GM18499 (cell line): Measurements from ENCODE around the gene ELK3.
"Not testable (repeated sequence)": the region's sequence is repeated elsewhere in the genome, so short reads cannot be mapped to it uniquely, and the experiment has no call there.

Experiments used
- ATAC-seq: cut with Tn5 transposase; IDR thresholded peaks from one replicate; pipeline ENCODE4 v1.9.1; 2021; ENCODE audit warnings: moderate number of reproducible peaks; ENCODE audit not compliant: insufficient read depth, unreplicated experiment

The ELK3 gene

DNA sequence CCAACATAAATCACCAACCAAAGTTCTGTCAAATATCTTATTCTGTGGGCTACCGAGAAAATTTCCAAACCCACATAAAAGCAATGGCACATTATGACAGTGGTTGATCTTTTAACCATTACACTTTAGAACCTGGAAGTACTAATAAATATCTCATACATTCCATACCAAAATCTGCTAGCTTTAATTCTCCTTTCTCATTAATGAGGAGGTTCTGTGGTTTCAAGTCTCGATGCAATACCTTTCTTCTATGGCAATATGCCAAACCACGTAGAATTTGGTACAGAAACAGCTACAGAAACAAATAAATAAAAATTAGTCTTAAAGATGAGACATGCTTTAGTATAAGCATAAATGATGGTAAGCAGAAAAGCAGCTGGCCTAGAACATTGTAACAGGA is 100.7 kb downstream of the ELK3 start:
- ATAC-seq: no peak

DNA sequence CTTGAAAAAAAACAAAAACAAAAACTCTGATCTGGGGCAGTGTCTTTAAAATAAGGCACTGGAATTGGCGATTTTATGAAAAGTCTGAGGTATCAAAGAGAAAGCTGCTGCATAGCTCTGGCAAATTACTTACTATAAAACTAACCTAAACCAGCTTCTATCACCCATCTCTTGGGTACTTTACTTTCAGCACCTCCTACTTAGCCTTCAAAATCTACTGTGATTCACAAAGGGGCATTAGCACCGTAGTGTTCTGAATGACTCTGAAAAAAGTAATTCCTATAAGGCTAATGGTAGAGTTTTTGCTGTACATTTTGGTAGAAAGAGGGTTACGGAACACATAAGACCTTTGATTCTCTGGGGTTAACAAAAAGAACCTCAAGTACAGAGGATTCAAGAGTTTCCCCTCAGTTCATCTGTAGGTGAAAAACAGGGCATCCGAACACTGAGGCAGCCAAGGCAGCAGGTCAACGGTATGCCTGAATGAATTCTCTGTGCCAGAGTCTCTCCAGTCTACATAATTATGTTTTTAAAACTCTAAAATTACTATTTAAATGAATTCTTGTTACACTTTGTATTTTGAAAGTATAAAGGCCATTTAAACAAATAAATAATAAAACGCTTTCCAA is 101.5 kb downstream of the ELK3 start:
- ATAC-seq: no peak

DNA sequence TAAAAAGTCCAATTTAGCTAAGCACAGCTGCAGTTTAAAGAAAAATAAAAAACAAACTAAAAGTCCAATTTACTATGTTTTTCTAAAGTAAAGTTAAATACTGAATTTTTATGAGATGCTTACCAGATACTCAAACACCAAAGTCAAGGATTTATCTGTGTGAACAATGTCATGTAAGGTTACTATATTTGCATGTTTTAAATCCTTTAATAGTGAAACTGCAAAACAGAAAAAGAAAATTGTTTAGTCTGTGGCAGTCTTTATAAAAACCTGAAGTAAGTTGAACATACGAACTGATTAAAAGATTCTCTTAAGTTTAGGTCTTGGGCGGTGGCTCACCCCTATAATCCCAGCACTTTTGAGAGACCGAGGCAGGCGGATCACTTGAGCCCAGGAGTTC is 103.3 kb downstream of the ELK3 start:
- ATAC-seq: no peak

DNA sequence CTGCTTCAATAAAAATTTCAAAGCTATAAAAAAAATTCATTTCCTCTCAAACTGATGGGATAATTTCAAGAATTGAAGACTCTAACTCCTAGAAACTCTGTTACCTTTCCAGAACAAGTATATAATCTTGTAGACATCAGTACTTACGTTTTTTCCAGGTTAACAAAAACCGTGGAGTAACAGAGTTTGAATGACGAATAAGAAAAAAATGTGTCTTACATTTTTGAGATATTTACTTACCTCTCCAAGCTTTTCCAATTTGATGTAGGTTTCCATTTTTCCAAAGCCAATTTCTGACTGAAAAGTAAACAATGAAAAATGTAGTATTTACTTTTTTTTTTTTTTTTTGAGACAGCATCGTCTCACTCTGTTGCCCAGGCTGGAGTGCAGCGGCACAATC is 105.9 kb downstream of the ELK3 start:
- no peak for ATAC-seq

DNA sequence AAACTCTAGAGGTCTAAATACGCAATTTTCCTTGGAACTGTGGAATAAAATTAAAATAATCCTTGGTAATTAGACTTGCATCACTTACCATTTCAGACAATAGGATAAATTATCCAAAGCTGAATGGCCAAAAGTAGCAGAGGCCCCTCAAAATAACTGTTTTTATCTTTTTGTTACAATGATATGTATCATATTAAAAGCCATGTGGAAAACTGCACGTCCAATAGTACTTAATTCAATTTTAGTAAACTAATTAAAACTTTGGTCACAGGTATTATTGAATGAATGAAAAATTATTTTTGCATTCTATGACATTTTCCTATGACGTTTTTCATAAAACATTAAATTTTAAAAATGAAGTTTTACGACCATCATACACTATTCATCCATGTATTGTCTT is 107.6 kb downstream of the ELK3 start:
- ATAC-seq: no peak

DNA sequence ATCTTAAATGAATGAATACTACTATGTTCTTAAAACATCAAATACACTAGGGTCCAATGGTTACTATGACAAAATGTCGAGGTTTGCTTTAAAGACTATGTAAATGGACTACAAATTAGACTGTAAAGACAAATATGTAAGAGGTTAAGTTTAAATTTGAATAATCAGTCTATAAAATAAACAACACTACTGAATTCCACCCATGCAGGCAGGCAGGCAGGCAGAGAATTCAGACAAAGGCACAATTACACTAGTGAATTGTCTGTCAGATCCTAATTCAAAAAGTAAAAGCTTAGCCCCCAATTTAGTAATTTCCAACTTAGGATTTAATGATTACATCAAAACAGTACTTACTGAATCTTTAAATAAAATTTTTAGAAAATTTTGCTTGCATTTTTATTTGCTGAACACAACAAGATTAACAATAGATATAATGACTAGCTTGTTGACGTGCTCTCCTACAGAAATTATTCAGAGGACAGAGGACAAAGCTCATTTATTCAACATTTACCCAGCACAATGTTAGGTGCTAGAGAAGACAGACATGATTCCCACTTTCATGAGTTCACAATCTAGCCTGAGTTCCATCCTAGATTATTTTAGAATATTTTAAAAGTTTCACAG is 108.6 kb downstream of the ELK3 start:
- no peak for ATAC-seq

DNA sequence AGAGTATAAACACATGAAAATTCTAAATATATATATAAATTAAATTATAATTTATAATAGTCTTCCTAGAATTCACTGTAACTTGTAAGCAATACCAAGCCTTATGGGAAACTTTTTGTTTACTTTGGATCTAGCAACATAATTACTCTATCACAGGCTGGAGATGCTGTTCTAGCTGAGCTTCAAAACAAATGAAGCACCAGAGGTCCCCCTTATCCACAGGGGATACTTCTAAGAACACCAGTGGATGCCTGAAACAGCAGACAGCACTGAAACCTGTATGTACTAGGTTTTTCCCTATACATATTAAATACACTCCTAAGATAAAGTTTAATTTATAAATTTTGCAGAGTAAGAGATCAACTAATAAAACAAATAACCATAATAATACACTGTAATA is 109.5 kb downstream of the ELK3 start:
- no peak for ATAC-seq

DNA sequence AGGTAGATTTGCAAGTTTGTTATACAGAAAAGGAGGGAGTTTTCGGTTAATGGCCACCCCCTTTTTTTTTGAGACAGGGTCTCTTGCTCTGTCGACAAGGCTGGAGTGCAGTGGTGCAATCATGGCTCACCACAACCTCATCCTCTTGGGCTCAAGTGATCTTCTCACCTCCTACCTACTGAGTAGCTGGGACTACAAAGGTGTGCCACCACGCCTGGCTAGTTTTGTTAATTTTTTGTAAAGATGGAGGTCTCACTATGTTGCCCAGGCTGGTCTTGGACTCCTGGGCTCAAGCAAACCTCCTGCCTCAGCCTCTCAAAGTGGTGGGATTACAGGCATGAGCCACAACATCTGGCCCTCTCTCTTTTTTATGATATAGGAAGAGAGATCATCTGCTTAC is 111.5 kb downstream of the ELK3 start:
- ATAC-seq: no peak

DNA sequence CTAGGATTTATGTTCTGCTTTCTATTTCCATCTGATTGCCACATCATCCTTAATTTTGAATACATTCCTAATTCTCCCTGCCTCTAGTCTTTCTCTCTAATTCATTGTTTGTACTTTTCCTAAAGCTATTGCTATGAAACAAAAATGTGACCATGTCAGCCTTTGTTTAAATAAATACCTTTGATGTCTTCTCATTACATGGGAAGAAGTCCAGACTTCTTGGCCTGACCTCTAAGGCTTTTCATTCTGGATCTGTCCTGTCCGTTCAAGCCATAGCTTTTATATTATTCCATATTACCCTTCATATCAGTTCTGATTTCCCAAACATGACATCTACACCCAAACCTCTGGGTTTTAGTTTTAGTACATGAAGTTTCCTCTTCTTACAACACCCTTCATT is 114.7 kb downstream of the ELK3 start:
- ATAC-seq: no peak

DNA sequence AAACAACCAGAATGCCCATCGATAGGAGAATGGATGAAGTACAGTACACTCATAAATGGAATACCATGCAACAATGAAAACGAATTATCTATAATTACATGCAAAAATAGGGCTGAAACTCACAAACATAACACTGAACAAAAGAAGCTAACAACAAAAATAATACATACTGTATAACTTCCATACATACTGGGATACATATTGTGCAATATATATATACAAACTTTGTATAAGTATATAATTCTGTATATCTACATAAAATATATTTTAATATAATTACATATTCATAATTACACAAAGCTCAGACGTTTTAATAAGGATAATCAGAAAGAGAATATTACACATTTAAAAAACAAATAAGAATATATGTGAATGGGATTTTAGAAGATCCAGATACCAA is 115.9 kb downstream of the ELK3 start:
- ATAC-seq: no peak

DNA sequence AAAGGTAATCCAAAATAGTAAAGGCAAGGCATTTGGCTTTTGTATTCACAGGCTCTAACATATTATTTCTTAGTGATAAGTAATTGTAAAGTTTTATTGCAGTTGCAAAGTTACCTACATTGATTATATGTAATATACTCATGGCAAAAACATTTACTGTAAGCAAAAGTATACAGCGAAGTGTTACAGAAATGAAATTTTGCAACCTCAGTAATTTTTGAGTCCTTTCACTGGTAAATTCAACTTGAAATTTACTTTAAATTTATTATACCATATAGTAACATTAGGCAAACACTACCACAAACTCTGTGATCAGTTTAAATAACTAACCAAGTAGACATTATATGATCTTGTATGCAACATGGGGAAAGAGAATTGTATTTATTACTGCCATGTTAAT is 117.0 kb downstream of the ELK3 start:
- no peak for ATAC-seq

DNA sequence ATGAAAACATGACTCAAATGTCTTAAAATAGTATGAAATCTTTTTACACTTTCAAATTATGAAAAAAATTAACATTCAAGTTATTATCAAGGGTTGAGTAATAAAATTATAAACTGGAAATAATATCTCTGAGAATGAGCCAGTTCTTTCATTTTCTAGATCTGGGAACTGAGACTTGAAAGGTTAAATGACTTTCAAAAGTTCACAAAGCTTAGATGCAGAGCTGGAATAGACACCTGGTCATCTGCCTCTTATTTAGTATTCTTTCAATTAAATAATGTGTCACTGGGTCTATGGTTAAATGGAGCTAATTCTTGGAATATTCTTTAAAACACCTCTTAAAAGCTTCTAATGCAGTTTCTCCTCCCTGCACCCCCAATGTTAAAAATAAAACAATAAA is 119.4 kb downstream of the ELK3 start:
- ATAC-seq: no peak

DNA sequence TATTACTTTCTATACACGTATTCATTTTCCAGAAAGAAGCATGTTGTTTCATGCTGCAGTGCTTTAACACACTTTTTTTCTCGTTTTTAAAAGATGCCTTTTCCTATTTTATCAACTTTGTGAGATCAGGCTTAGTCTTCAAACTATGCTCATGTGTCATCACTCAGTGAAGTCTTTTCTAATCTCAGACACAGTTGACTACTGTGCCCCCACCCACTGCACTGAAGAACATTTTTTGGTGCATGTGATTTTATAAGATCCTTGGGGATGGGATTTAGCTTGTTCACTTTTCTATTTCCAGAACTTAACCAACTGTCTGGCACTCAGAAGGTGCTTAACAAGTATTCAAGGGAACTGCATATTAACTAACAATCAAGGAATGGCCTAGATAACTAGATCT is 120.5 kb downstream of the ELK3 start:
- ATAC-seq: no peak

DNA sequence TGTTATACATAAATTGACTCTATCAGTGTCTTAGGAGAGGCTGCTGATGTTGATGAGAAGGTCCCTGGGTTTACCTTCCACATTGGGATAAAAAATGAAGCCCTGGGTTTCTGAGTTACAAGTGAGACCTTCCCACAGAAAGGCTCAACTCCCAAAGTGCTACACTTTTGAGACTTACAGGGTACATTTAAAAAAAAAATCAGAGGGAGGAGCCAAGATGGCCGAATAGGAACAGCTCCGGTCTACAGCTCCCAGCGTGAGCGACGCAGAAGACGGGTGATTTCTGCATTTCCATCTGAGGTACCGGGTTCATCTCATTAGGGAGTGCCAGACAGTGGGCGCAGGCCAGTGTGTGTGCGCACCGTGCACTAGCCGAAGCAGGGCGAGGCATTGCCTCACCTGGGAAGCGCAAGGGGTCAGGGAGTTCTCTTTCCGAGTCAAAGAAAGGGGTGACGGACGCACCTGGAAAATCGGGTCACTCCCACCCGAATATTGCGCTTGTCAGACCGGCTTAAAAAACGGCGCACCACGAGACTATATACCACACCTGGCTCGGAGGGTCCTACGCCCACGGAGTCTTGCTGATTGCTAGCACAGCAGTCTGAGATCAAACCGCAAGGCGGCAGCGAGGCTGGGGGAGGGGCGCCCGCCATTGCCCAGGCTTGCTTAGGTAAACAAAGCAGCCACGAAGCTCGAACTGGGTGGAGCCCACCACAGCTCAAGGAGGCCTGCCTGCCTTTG is 121.7 kb downstream of the ELK3 start:
- ATAC-seq: not testable (repeated sequence)

DNA sequence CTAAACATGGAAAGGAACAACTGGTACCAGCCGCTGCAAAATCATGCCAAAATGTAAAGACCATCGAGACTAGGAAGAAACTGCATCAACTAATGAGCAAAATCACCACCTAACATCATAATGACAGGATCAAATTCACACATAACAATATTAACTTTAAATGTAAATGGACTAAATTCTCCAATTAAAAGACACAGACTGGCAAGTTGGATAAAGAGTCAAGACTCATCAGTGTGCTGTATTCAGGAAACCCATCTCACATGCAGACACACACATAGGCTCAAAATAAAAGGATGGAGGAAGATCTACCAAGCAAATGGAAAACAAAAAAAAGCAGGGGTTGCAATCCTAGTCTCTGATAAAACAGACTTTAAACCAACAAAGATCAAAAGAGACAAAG is 123.6 kb downstream of the ELK3 start:
- not testable (repeated sequence) for ATAC-seq
